Activated CD8-positive, alpha-beta T cell treated with anti-CD3 and anti-CD28 coated beads for 36 hours (primary cell): ENCODE results near the gene MAF. TPM values are rescaled to one million over a fixed set of nuclear protein-coding genes. Genes with fewer than 3 reads are reported as not detected.

Experiments used
- ATAC-seq: fragments of 200-7000 bp; cut with Tn5 transposase; one replicate; pipeline ENCODE4 v1.10.0; 2021; ENCODE audit warnings: mild to moderate bottlenecking, moderate library complexity
- CTCF ChIA-PET: fragments of 350-600 bp; sonication (Branson Sonifier 250); formaldehyde crosslinking; loops from one replicate; lab custom pipeline; 2021; ENCODE audit warnings: antibody characterized with exemption; lab: Charles Lee
- POLR2A ChIA-PET: fragments of 350-600 bp; sonication (Branson Sonifier 250); formaldehyde crosslinking; loops from one replicate; lab custom pipeline; 2021; ENCODE audit warnings: antibody characterized with exemption; lab: Charles Lee
- DNase-seq: peaks from one replicate; pipeline ENCODE4 v3.0.0-alpha.2; 2020
- H3K27ac Mint-ChIP-seq: one replicate; pipeline ENCODE4 v1.8.0; 2021; ENCODE audit warnings: mild to moderate bottlenecking, mixed read lengths
- H3K27me3 Mint-ChIP-seq: one replicate; pipeline ENCODE4 v1.8.0; 2021; ENCODE audit warnings: mixed read lengths
- H3K36me3 Mint-ChIP-seq: one replicate; pipeline ENCODE4 v1.8.0; 2021; ENCODE audit warnings: low read depth, mixed read lengths
- H3K4me1 Mint-ChIP-seq: one replicate; pipeline ENCODE4 v1.8.0; 2021; ENCODE audit warnings: low read depth, mixed read lengths
- H3K4me3 Mint-ChIP-seq: one replicate; pipeline ENCODE4 v1.8.0; 2021; ENCODE audit warnings: mild to moderate bottlenecking, moderate library complexity, mixed read lengths
- H3K9me3 Mint-ChIP-seq: one replicate; pipeline ENCODE4 v1.8.0; 2021; ENCODE audit warnings: mixed read lengths
- CTCF ChIP-seq: fragments of 200-600 bp; IDR thresholded peaks from one replicate; pipeline ENCODE4 v1.8.0; 2022; ENCODE audit warnings: antibody characterized with exemption, mild to moderate bottlenecking
- intact Hi-C: fragments of 100-400 bp; cut with micrococcal nuclease; formaldehyde crosslinking; loops from one replicate; pipeline ENCODE4 v1.10.0; 2022
- total RNA-seq, 2 experiments: library from RNA; stranded (reverse); gene quantifications; one replicate each; pipeline ENCODE4 v1.2.3, GENCODE V29; 2021

The MAF gene
- total RNA-seq, 2 experiments from 2014 or later, result 17.4 to 18.6 TPM

DNA sequence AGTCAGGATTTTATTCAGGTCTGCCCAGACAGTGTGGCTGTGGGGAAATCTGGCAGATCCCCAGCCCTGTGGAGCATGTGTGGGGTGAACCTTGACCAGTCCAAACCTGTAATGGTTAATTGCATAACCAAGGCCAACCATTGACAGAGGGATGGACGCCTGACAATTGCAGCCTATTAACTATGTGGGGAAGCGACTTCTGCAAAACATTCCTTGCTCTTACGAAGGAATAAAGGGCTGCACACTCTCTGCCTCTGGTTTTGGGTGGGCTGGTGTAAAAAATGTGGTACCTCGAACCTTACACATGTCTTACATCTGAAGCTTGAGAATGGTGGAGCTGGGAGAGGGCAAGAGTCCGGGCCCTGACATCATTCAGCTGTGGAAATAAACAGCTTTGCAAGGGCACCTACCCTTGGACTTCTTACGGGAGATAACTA, 35.8 kb downstream of the MAF start:
- ATAC-seq, result no peak

GRCh38 chr16:79563921-79564320, 36.6 kb downstream of the MAF start:
- CTCF ChIA-PET, result interaction anchor here (0.8 kb wide), 1 partner anchor 1368 kb away, joined by 3 read pairs; no protein-coding TSS in a partner anchor
- H3K4me3 Mint-ChIP-seq, result no peak overlapping the region

More for the DNA sequence above, 35.8 kb downstream of the MAF start:
- no peak for TF ChIP-seq CTCF
- ChIA-PET CTCF (no interaction called here), POLR2A (no interaction called here)
- Mint-ChIP-seq H3K9me3 (no peaks in the 10 kb centered on the region), H3K4me3 (no peak overlapping the region), H3K27me3 (peaks cover 9% of the 10 kb centered on the region), H3K36me3 (no peaks in the 10 kb centered on the region), H3K4me1 (no peaks in the 10 kb centered on the region), H3K27ac (no peak overlapping the region)
- no peak for DNase-seq
- intact Hi-C loops, result no loop called here

DNA sequence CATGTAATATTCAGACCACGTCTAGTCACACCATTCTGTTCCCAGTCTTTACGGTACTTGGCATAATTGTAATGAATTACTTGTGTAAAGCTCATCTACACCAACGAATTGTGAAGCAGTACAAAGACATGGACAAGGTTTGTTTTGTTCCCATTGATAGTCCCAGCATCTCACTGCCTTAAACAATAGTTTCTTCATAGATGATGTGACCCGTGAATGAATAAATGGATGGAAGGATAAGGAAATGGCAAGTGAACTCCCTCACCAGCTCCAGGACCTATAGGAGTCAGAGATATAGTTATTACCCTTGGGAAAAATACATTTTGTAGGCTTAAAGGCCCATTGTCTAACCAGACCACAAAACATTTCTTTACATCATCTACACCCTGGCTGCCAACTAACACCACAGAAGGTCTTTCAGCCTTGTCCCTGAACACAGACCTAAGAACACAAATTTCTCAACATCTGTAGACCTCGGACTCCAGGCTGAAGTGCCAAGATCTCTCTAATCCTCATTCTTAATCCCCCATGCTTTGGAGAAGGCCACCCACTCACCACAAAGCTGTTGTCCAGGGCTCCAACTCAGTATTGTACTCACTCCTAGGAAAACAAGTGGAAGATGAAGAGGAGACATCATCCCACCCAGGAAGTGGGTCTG, 38.2 kb downstream of the MAF start:
- POLR2A ChIA-PET, result interaction anchor here (0.5 kb wide), 1 partner anchor 228 kb away, joined by 3 read pairs; no protein-coding TSS in a partner anchor

More at GRCh38 chr16:79563921-79564320, 36.6 kb downstream of the MAF start:
- H3K4me1 Mint-ChIP-seq, result no peaks in the 10 kb centered on the region
- ATAC-seq, result no peak
- H3K36me3 Mint-ChIP-seq, result no peaks in the 10 kb centered on the region
- POLR2A ChIA-PET, result no interaction called here
- no peak for DNase-seq
- H3K9me3 Mint-ChIP-seq, result no peaks in the 10 kb centered on the region
- H3K27me3 Mint-ChIP-seq, result peaks cover 9% of the 10 kb centered on the region
- intact Hi-C loops, result no loop called here
- no peak overlapping the region for H3K27ac Mint-ChIP-seq
- no peak for TF ChIP-seq CTCF

DNA sequence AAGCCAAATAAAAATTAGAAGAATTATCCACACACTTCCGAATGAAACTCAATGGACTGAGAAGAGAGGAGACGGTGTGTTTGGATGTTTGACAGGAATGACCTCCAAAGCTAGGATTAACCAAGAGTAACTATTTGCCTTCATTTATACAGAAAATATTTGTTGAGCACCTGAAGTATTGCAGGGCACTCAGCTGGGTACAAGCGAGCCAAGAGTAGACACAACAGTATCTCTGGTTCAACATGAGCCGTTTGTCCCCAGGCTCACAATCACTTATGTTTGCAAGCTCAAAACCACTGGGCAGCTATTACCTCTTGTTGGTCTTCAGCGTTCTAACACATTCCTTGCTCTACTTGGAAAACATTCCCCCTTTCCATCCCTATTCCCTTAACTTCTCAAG, 38.8 kb downstream of the MAF start:
- intact Hi-C loops, result no loop called here
- Mint-ChIP-seq H3K4me1 (no peaks in the 10 kb centered on the region), H3K4me3 (no peak overlapping the region), H3K9me3 (no peaks in the 10 kb centered on the region), H3K36me3 (no peaks in the 10 kb centered on the region), H3K27ac (no peak overlapping the region), H3K27me3 (peaks cover 12% of the 10 kb centered on the region)
- DNase-seq (no peak), ATAC-seq (no peak)
- no peak for TF ChIP-seq CTCF
- ChIA-PET CTCF (no interaction called here), POLR2A (interaction anchor here (0.6 kb wide), 1 partner anchor 32 kb away, joined by 3 read pairs; no protein-coding TSS in a partner anchor)

More for the DNA sequence above, 38.2 kb downstream of the MAF start:
- H3K27ac Mint-ChIP-seq, result no peak overlapping the region
- DNase-seq (no peak), ATAC-seq (no peak)
- no peaks in the 10 kb centered on the region for H3K4me1 Mint-ChIP-seq
- H3K27me3 Mint-ChIP-seq, result peaks cover 11% of the 10 kb centered on the region
- H3K4me3 Mint-ChIP-seq, result no peak overlapping the region
- CTCF ChIA-PET, result no interaction called here
- intact Hi-C loops, result no loop called here
- TF ChIP-seq CTCF, result no peak
- no peaks in the 10 kb centered on the region for H3K9me3 Mint-ChIP-seq
- H3K36me3 Mint-ChIP-seq, result no peaks in the 10 kb centered on the region

DNA sequence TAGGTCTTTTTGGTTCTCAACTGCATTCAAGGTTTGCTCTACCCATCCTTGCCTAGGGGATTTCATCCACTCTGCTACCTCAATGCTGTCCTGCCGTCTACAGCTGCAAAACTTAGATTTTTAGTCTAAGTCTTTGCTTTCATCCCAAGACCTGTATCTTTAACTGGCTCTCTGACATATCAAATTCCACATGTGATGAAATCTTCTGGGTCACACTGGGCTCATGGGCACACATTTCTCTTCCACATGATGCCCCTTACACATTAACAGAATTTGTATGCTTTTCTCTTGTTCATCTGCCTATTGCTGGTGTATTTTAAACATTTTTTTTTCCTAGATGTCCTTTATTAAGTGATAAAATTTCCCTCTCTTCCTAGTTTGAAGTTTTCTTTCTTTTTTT, 39.6 kb downstream of the MAF start:
- ChIA-PET CTCF (no interaction called here), POLR2A (interaction anchor here (0.6 kb wide), 1 partner anchor 33 kb away, joined by 3 read pairs; no protein-coding TSS in a partner anchor)
- no peak overlapping the region for H3K27ac Mint-ChIP-seq
- H3K9me3 Mint-ChIP-seq, result peaks cover 5% of the 10 kb centered on the region
- H3K36me3 Mint-ChIP-seq, result no peaks in the 10 kb centered on the region
- no peak overlapping the region for H3K4me3 Mint-ChIP-seq
- peaks cover 14% of the 10 kb centered on the region for H3K27me3 Mint-ChIP-seq
- intact Hi-C loops, result no loop called here
- DNase-seq, result no peak
- TF ChIP-seq CTCF, result no peak
- no peaks in the 10 kb centered on the region for H3K4me1 Mint-ChIP-seq
- no peak for ATAC-seq
